ENCODE results near the gene SCAMP2. TPM values are rescaled to one million over a fixed set of nuclear protein-coding genes. Genes with fewer than 3 reads are reported as not detected.

SCAMP2 gene
- total and polyA plus RNA-seq, 10 of the 15 experiments (the other 5 are each of a cell fraction or from before 2014, with no cell fraction given): 10.9 to 158 (median 99.6) TPM

DNA sequence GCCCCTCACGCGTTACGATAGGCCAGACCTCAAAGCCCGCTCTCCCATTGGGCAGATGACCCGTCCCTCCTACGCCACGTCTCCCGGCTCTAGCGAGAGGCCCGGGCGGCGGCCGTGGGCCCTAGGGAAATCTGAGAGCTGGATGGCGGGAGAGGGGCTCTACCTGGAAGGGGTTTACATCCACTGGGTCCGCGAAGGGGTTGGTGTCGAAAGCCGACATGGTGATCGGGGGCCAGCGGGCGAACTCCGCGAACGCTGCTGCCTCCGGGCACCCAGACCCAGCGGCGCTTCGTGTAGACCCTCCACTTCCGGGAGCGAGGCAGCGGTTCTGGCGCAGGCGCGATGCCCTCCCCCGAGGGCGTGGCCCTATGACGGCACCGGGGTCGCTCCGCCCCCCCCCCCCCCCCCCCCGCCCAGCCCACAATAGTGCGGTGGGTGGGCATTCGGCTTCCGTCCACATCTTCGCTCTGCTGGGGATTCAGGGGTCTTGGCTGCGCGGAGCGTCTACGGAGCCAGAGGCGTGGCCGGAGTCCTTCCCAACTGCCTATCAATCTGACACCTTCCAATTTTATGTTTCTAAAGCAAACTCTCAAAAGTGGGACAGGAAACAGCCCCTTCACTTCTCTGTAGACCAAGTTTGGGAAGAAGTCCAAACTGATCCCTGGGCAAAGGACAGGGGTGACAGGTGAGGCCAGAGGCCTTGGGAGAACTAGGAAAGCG lies at the start of gene SCAMP2 (continued):
- peak; percentile 53; the same call in 1 of the 2 replicates for TF ChIP-seq NR2F1 (conservative IDR thresholded peaks at IDR 0.05)
- peak; percentile 81; the same call in 1 of the 2 replicates for TF ChIP-seq PML (IDR thresholded peaks at IDR 0.05; ENCODE audit: low read length)
- no peak for TF ChIP-seq RAD51 (IDR thresholded peaks at IDR 0.05)
- TF ChIP-seq, protein P1, sequence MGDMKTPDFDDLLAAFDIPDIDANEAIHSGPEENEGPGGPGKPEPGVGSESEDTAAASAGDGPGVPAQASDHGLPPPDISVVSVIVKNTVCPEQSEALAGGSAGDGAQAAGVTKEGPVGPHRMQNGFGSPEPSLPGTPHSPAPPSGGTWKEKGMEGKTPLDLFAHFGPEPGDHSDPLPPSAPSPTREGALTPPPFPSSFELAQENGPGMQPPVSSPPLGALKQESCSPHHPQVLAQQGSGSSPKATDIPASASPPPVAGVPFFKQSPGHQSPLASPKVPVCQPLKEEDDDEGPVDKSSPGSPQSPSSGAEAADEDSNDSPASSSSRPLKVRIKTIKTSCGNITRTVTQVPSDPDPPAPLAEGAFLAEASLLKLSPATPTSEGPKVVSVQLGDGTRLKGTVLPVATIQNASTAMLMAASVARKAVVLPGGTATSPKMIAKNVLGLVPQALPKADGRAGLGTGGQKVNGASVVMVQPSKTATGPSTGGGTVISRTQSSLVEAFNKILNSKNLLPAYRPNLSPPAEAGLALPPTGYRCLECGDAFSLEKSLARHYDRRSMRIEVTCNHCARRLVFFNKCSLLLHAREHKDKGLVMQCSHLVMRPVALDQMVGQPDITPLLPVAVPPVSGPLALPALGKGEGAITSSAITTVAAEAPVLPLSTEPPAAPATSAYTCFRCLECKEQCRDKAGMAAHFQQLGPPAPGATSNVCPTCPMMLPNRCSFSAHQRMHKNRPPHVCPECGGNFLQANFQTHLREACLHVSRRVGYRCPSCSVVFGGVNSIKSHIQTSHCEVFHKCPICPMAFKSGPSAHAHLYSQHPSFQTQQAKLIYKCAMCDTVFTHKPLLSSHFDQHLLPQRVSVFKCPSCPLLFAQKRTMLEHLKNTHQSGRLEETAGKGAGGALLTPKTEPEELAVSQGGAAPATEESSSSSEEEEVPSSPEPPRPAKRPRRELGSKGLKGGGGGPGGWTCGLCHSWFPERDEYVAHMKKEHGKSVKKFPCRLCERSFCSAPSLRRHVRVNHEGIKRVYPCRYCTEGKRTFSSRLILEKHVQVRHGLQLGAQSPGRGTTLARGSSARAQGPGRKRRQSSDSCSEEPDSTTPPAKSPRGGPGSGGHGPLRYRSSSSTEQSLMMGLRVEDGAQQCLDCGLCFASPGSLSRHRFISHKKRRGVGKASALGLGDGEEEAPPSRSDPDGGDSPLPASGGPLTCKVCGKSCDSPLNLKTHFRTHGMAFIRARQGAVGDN (IDR thresholded peaks at IDR 0.05): peak; percentile 75; the same call in 1 of the 2 replicates
- TF ChIP-seq CREB1 (IDR thresholded peaks at IDR 0.05; ENCODE audit: low read depth): peak; percentile 77
- peak; percentile 79; the same call in 1 of the 2 replicates for TF ChIP-seq CREM (IDR thresholded peaks at IDR 0.05; ENCODE audit: low read depth)
- peak; percentile 5; the same call in 1 of the 2 replicates for TF ChIP-seq RUNX3 (IDR thresholded peaks at IDR 0.05; ENCODE audit: low read length)
- TF ChIP-seq NRF1 (conservative IDR thresholded peaks at IDR 0.05; ENCODE audit: low read depth, low read length): peak; percentile 56
- TF ChIP-seq SP1 (IDR thresholded peaks at IDR 0.05; ENCODE audit: low read depth, low read length): peak; percentile 90

GRCh38 chr15:74920456-74920855 lies 47.3 kb upstream of the SCAMP2 start:
- no peak for TF ChIP-seq PML (IDR thresholded peaks at IDR 0.05; ENCODE audit: low read length)
- no peak overlapping the region for H3K4me3 ChIP-seq
- H3K9ac ChIP-seq (ENCODE audit: control insufficient read depth, insufficient read depth, low read length): no peak overlapping the region
- H3K36me3 ChIP-seq (ENCODE audit: control insufficient read depth in 2 of 2, insufficient read depth in 2 of 2, low read length in 1 of 2): peaks cover 13 to 53% of the 10 kb centered on the region in 2 experiments
- ATAC-seq: no peak
- ChIA-PET SMC1A (ENCODE audit: uncharacterized antibody, unreplicated experiment) (no interaction called here), CTCF (interaction anchor here (0.8 to 1.2 kb wide), 2 partner anchors 19 to 30 kb away, joined by 3 read pairs; no protein-coding TSS in a partner anchor), RAD21 (ENCODE audit: unreplicated experiment) (no interaction called here), POLR2A (interaction anchor here (1.0 kb wide), 1 partner anchor 26 kb away, joined by 4 read pairs; no protein-coding TSS in a partner anchor)
- H3K9me3 ChIP-seq (replicated peaks; ENCODE audit: control insufficient read depth, insufficient read depth, low read length): no peaks in the 10 kb centered on the region
- H4K20me1 ChIP-seq (ENCODE audit: control insufficient read depth, insufficient read depth): no peaks in the 10 kb centered on the region
- H3K27me3 ChIP-seq (replicated peaks in 1 of 2; ENCODE audit: control insufficient read depth in 2 of 2, insufficient read depth in 2 of 2, low read length in 1 of 2): no peaks in the 10 kb centered on the region
- no TSS peak for BruUV-seq (replicated peaks)
- no peak overlapping the region for H3K4me2 ChIP-seq (ENCODE audit: control insufficient read depth, insufficient read depth)
- H3K4me1 ChIP-seq (ENCODE audit: control insufficient read depth, insufficient read depth, low read length): no peaks in the 10 kb centered on the region
- H3K79me2 ChIP-seq (ENCODE audit: control insufficient read depth, insufficient read depth, low read length): no peaks in the 10 kb centered on the region
- no peak overlapping the region for H3K27ac ChIP-seq (ENCODE audit: control insufficient read depth, insufficient read depth)
- FAIRE-seq: no peak
- no peak overlapping the region for H2AFZ ChIP-seq (ENCODE audit: control insufficient read depth, low read depth, low read length)
- in situ Hi-C loops (cut with MboI) (no loop called here), intact Hi-C loops (cut with micrococcal nuclease; ENCODE audit: unreplicated experiment) (no loop called here)
- DNase-seq (ENCODE audit: low read depth, low spot score): no peak
- 98% methylated on average over 8 of the region's 8 CpGs for WGBS (ENCODE audit: insufficient coverage, insufficient replicate concordance, low lambda C conversion rate, missing lambda C conversion rate)
